ENCODE results near the gene LETMD1. TPM values are rescaled to one million over a fixed set of nuclear protein-coding genes. Genes with fewer than 3 reads are reported as not detected.
"Not testable (repeated sequence)": the region's sequence is repeated elsewhere in the genome, so short reads cannot be mapped to it uniquely, and the experiment has no call there.

Gene LETMD1
- total and polyA plus RNA-seq, 9 of the 15 experiments (the other 6 are each of a cell fraction or from before 2014, with no cell fraction given) = 58.7 to 163 (median 75.4) TPM

DNA sequence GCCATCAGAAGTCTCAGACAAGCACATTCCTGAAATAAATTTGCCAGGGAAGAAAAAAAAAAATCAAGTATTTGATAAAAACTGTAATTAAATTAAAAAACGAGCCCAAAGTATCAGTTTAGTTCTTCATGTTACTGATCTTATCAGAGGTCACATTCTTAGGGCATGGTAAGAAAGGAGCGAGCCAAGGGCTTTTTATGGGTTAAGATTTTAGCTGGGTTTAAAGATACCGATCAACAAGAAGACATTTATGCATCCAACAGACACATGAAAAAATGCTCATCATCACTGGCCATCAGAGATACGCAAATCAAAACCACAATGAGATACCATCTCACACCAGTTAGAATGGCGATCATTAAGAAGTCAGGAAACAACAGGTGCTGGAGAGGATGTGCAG, 30.2 kb downstream of the LETMD1 start:
- Histone ChIP-seq H3K4me1 (replicated peaks in 1 of 2; ENCODE audit: control insufficient read depth in 2 of 2, insufficient read depth in 2 of 2, low read length in 2 of 2) (peaks cover 12 to 13% of the 10 kb centered on the region in 2 experiments; a peak in 3 of 5 replicates), H3K79me2 (ENCODE audit: control insufficient read depth, insufficient read depth, low read length) (peaks cover 24% of the 10 kb centered on the region)
- H3K4me3 ChIP-seq; H3K27ac ChIP-seq (ENCODE audit: extremely low read depth, low read depth, low read length); H3K9me1 ChIP-seq (ENCODE audit: control insufficient read depth, insufficient read depth, low read length); H3K27me3 ChIP-seq (ENCODE audit: control insufficient read depth in 2 of 2, insufficient read depth in 2 of 2, low read length in 2 of 2); intact Hi-C loops (cut with micrococcal nuclease); CTCF ChIA-PET (ENCODE audit: low intra/inter-chr PET ratio); H2AFZ ChIP-seq (ENCODE audit: low read depth, low read length); DNase-seq (ENCODE audit: extremely low read depth in 1 of 4, low spot score in 3 of 4); H3K36me3 ChIP-seq (ENCODE audit: control insufficient read depth, insufficient read depth, low read length); H4K20me1 ChIP-seq (replicated peaks; ENCODE audit: control insufficient read depth, insufficient read depth, low read length); H3K9ac ChIP-seq (ENCODE audit: insufficient read depth in 1 of 2, low read depth in 2 of 2, low read length in 2 of 2); H3K9me3 ChIP-seq (replicated peaks; ENCODE audit: control insufficient read depth, insufficient read depth, low read depth, low read length); in situ Hi-C loops (cut with MboI); BruUV-seq (replicated peaks); FAIRE-seq; H3K4me2 ChIP-seq (ENCODE audit: insufficient read depth, low read length); ATAC-seq: not testable (repeated sequence)
- POLR2A ChIA-PET = interaction anchor here (1.4 kb wide), 1 partner anchor 10 kb away, joined by 3 read pairs; no protein-coding TSS in a partner anchor
- WGBS (ENCODE audit: insufficient coverage, low coverage, missing lambda C conversion rate) = 52% methylated on average over 5 of the region's 5 CpGs

DNA sequence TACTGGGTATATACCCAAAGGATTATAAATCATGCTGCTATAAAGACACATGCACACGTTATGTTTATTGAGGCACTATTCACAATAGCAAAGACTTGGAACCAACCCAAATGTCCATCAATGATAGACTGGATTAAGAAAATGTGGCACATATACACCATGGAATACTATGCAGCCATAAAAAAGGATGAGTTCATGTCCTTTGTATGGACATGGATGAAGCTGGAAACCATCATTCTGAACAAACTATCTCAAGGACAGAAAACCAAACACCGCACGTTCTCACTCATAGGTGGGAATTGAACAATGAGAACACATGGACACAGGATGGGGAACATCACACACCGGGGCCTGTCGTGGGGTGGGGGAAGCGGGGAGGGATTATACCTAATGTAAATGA, 30.7 kb downstream of the LETMD1 start:
- FAIRE-seq; H3K27me3 ChIP-seq (ENCODE audit: control insufficient read depth in 2 of 2, insufficient read depth in 2 of 2, low read length in 2 of 2); H3K4me2 ChIP-seq (ENCODE audit: insufficient read depth, low read length); H3K4me3 ChIP-seq; CTCF ChIA-PET (ENCODE audit: low intra/inter-chr PET ratio); H3K27ac ChIP-seq (ENCODE audit: extremely low read depth, low read depth, low read length); H2AFZ ChIP-seq (ENCODE audit: low read depth, low read length); in situ Hi-C loops (cut with MboI); ATAC-seq; H3K9ac ChIP-seq (ENCODE audit: insufficient read depth in 1 of 2, low read depth in 2 of 2, low read length in 2 of 2); H3K9me3 ChIP-seq (replicated peaks; ENCODE audit: control insufficient read depth, insufficient read depth, low read depth, low read length); DNase-seq (ENCODE audit: extremely low read depth in 1 of 4, low spot score in 3 of 4); intact Hi-C loops (cut with micrococcal nuclease); H4K20me1 ChIP-seq (replicated peaks; ENCODE audit: control insufficient read depth, insufficient read depth, low read length); H3K9me1 ChIP-seq (ENCODE audit: control insufficient read depth, insufficient read depth, low read length); H3K36me3 ChIP-seq (ENCODE audit: control insufficient read depth, insufficient read depth, low read length); BruUV-seq (replicated peaks): not testable (repeated sequence)
- 98% methylated on average over 5 of the region's 6 CpGs for WGBS (ENCODE audit: insufficient coverage, low coverage, missing lambda C conversion rate)
- peak in 1 of 2 experiments; percentile 35; a peak in 1 of 4 replicates for TF ChIP-seq KDM1A (IDR thresholded peaks at IDR 0.05)
- peak; percentile 56; the same call in 1 of the 2 replicates for TF ChIP-seq BCOR (IDR thresholded peaks at IDR 0.05)
- H3K79me2 ChIP-seq (ENCODE audit: control insufficient read depth, insufficient read depth, low read length) = peaks cover 24% of the 10 kb centered on the region
- POLR2A ChIA-PET = interaction anchor here (1.4 kb wide), 1 partner anchor 10 kb away, joined by 3 read pairs; no protein-coding TSS in a partner anchor
- H3K4me1 ChIP-seq (replicated peaks in 1 of 2; ENCODE audit: control insufficient read depth in 2 of 2, insufficient read depth in 2 of 2, low read length in 2 of 2) = peaks cover 14 to 18% of the 10 kb centered on the region in 2 experiments; a peak in 3 of 5 replicates

Measured in K562 (cell line).